Fibroblast of upper back skin (primary cell): Measurements from ENCODE around the gene ITGAL.

ENCODE experiments used
- DNase-seq: peaks from one replicate; pipeline ENCODE4 v3.0.0-alpha.2; 2013

ITGAL gene

GRCh38 chr16:30552956-30553355, 80.4 kb downstream of the ITGAL start:
- DNase-seq: no peak

GRCh38 chr16:30553393-30553899, 80.9 kb downstream of the ITGAL start:
- no peak for DNase-seq

- no peak for DNase-seq
Measured at GRCh38 chr16:30554557-30555314, 82.2 kb downstream of the ITGAL start.

- DNase-seq: no peak
Measured at GRCh38 chr16:30555315-30556124, 83.0 kb downstream of the ITGAL start.

DNA sequence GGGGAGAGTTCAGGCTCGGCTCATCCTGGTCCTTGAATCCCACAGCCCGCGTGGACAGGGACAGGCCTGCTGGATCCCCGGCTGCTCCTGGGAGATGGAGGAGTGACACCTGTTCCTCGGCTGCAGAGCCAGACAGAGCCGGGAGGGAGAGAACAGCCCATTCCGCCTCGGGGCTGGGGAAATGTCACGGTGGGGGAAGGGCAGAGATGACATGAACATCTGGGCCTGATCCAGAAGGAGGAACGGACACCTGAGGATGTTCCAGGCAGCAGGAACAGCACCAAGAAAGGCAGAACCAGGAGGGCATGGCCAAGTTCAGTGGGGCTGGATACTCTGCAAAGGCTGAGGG, 83.6 kb downstream of the ITGAL start:
- DNase-seq: no peak

DNA sequence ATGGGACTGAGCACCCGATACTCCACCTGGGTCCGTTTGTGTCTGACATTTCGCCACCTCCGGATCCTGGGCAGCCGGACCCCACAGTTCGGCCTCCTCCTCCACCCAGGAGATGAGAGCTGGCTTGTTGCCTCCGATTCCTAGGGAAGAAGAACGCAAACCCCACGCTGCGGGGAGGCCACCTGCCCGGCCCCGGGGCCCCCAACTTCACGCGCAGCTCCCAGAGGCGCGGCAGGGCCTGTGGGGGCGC, 85.1 kb downstream of the ITGAL start:
- no peak for DNase-seq

DNA sequence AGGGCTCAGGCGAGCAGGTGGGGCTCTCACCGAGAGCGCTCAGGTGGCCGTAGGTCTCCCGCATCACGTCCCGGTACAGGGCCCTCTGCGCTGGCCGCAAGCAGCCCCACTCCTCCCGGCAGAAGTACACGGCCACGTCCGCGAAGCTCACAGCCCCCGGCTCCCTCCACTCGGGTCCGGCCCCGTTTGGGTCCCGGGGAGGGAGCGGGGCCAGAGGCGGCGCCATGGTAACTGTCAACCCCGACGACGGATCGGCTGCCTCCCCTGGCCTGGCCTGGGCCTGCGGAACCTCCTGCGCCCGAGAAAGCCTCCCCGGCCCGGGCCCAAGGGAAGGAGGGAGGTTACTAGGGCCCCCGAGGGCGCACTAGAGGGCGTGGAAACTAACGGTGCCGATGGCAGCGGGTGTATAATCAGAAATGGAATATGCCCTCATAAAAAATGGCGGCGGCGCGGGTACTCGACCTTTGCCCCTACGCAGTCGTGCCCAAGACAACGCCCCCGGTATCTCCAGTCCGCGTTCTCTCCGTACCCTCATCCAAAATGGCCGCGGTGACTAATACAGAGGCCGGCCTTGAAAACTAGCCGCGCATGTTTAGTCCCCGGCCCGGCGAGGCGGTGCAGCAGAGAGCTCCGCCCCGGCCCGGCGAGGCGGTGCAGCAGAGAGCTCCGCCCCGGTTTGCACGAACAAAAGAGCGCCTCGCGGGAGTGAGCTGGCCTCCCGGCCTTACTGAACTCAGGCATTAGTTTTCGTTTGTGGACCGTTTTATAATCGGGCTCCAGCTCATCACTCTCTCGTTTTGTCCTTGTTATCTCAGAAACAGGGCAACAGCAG, 85.6 kb downstream of the ITGAL start, which contains the start of gene ZNF764:
Gene ZNF764, minus strand, starts transcription at position 418 of the 832 bp plus-strand sequence. Its CDS starts 192 bp downstream, at position 226.
- DNase-seq: peak; percentile 98

GRCh38 chr16:30558789-30559377, 86.3 kb downstream of the ITGAL start:
- DNase-seq: no peak

- no peak for DNase-seq
Measured at GRCh38 chr16:30559690-30560089, 87.1 kb downstream of the ITGAL start.

DNA sequence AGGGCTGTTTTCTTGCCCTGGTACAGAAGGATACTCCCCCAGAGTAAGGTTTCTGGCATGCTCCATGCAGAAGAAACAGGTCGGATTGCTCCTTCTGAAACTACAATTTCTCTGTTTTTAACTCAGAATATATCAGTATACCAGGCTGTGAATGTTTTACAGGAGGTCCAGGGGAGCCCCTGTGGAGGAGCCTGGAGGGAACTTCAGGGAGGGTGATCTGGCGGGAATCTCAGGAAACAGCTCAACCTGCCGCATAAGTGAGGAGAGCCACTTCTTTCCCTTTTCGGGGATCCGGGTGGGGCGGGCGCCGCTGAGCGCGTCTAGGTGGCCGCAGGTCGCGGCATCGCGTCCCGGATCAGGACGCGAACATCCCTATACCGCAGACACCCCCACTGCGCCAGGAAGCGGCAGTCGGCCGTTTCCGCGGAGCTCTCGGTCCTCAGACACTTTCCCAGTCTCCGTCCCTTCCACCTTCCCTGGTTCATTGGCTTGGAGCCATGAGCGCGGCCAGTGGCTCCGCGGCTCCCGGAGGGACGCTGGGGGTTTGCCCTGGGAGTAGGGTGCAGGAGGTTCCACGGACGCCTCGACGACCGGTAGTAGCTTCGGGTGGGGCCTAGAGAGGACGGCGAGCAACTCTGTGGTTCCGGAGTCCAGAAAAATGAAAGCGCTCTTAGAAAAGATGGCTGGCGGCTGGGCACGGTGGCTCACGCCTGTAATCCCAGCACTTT, 88.7 kb downstream of the ITGAL start:
- no peak for DNase-seq

- DNase-seq: no peak
Measured at GRCh38 chr16:30562021-30562420, 89.5 kb downstream of the ITGAL start.

DNA sequence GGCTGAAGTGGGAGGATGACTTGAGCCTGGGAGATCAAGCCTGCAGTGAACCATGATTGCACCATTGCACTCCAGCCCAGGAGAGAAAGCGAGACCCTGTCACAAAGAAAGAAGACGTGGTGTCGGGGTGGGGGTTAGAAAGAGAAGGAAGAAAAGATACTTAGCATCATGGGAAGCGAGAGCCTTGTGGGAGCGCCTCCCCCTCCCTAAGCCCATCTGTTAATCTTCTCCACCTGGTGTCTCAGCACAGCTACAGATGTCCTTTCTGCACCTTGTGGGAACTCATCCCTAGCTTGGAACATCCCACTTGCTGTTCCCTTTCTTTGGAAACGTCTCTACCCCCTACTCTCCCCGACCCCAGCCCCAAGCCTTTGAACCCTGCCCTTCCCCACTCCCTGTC, 93.0 kb downstream of the ITGAL start:
- no peak for DNase-seq

DNA sequence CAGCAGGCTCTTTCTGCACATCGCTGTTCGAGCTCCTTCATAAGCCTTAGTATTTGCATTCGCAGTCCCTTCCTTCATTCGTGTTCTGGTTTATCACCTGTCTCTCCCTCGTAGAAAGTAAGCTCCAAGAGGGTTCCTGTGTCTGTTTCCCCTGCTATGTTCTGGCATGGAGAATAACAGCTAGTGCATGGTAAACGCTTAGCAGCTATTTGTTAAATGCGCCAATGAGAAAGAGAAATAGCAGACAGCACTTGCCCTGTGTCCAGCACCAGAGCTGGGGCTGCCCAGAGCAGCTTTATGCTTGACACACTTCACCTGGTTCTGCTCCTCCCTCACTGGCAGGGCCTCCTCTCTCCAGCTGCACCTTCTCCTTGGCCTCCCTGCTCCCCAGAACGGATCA, 93.4 kb downstream of the ITGAL start:
- no peak for DNase-seq

GRCh38 chr16:30566531-30566930, 94.0 kb downstream of the ITGAL start:
- no peak for DNase-seq

DNA sequence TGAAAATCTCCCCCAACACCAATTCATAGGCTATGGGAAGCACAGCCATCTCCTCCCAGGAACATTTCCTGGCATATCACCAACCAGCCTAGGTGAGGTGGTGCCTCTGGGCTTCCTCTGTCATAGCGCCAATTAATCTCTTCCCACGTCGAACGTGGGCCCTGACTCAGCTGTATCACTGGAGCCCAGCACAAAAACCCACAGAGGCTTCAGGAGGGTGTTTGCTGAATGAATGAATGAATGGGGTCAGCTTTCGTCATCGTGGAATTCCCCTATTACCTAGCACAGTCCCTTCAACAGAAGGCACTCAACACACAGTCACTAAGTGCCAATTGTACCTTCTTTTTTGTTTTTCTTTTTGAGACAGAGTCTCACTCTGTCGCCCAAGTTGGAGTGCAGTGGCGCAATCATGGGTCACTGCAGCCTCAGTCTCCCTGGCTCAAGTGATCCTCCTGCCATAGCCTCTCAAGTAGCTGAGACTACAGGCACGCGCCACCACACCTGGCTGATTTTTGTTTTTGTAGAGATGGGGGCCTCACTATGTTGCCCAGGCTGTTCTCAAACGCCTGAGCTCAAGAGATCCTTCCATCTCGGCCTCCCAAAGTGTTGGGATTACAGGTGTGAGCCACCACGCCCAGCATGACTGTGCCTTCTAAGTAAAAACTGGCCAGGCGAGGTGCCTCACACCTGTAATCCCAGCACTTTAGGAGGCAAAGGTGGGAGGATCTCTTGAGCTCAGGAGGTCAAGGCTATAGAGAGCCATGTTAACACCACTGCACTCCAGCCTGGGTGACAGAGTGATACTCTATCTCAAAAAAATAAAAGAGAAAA, 94.8 kb downstream of the ITGAL start:
- DNase-seq: no peak

GRCh38 chr16:30567991-30568638, 95.6 kb downstream of the ITGAL start:
- DNase-seq: peak; percentile 59

DNA sequence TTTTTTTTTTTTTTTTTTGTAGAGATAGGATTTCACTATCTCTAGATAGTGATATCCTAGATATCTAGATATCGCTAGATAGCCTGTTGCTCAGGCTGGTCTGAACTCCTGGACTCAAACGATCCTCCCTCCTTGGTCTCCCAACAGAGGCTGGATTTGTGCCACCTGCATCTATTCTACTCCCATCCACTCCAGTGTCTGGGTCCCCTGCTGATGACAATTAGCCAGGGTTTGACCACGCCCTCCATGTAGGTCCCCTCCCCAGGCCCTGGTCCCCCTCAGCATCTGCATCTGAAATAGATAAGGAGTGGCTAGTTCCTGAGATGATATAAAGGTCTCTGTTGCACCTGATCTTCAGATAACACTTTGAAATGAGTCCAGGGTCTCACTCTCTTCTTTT, 96.7 kb downstream of the ITGAL start:
- no peak for DNase-seq

DNA sequence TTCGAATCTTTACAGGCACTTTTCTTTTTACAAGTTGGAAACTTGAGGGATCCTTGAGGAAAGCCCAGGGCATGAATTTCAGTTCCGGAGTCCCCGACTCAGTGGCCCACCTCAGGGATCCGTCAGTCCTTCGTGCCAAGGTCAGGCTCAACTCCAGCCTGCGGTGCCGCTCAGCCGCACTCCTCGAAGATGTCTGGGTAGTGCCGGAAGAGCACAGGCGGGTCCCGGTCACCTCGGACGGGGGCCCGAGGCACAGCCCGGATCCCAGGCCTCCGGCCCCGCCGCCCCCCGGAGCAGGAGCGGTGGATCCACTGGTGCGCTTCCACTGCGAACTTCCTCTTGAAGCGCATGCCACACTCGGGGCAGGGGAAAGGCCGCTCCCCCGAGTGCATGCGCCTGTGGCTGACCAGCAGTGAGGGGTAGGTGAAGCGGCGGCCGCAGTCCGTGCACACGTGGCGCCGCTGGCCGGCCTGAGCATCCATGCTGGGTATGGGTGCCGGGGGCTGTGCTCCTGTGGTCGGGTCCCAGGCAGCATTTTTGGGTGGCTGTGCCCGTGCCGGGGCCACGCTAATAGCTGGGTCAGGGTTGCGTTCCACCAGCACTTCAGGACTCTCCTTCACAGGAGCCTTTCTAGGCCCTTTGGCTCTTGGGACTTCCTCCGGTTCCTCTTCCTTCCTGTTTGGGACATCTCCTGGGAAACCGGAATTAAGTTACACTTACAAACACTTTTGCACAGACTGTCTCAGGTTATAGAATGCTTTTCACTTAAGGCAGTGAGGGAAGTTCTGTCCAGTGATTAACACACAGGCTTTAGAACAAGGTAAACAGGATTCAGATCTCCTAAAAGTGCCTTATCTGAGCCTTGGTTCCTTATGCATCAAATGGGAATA, 97.4 kb downstream of the ITGAL start:
- no peak for DNase-seq

DNA sequence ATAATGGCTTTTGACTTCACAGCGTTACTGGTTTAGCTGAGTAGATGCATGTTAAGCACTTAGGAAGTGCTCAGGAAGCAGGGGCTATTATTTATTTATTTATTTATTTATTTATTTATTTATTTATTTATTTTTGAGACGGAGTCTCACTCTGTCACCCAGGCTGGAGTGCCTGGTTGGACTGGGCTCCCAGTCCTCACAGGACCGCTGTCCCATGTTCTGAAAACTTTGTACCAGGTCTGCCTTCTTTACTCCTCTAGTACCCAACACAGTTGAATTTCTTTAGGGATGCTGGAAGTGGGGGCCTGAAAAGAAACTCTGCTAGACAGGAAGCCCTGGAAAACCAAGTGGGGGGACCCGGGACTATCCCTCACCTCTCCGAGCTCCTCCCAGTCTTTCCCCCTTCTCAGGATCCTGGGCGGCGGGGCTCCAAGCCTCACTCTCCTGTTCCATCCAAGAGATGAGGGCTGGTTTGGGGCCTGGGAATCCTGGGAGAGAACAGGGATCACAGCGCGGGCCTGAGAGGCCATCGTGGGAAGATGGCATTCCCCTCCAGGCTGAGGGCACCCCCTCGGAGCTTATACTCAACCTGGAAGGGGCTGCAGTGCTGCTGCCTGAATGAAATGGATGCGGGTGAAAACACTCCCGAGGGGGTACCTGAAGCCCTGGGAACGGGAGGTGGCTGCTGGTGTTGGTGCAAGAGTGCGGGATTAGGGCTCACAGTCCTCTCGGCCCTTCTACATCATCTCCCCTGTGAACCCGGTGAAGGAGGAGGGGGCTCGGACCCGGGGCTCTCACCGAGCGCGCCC, 98.3 kb downstream of the ITGAL start:
- DNase-seq: no peak
